ENCODE results near the gene RTCB. TPM values are rescaled to one million over a fixed set of nuclear protein-coding genes. Genes with fewer than 3 reads are reported as not detected.

Gene RTCB
- total and polyA plus RNA-seq, 2 of the 13 experiments (the other 11 are each of a cell fraction or from before 2014, with no cell fraction given), result 108 to 167 TPM

DNA sequence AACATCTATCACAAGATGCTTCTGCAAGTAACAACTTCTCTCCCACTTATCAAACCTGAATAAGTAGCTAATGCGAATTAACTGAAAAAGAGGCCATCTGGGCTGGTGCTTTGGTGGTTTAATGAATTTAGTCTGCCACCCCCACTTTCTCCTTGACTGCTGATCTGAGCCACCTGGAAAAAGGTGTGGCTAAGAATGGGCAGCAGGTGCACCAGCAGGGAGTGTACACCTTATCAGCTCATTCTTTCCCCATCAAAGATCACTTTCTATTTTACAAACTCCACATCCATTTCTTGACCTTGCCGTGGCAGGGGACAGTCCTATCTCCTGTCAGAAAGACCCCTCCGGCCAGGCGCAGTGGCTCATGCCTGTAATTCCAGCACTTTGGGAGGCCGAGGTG is 47.8 kb downstream of the RTCB start:
- Histone ChIP-seq H3K36me3 (replicated peaks in 1 of 2; ENCODE audit: control insufficient read depth in 1 of 2, insufficient read depth in 2 of 2, low read length in 2 of 2) (no peaks in the 10 kb centered on the region), H3K9me3 (ENCODE audit: low read length) (no peaks in the 10 kb centered on the region), H3K4me3 (replicated peaks in 1 of 3; ENCODE audit: insufficient read depth in 1 of 3, low read depth in 2 of 3, low read length in 3 of 3) (no peak overlapping the region), H2AFZ (ENCODE audit: low read length) (no peak overlapping the region), H3K27me3 (ENCODE audit: control insufficient read depth in 1 of 2, insufficient read depth in 2 of 2, low read length in 2 of 2) (peaks cover 2 to 15% of the 10 kb centered on the region in 2 experiments; a peak in 3 of 5 replicates), H4K20me1 (ENCODE audit: insufficient read depth, low read length) (no peaks in the 10 kb centered on the region), H3K4me1 (ENCODE audit: insufficient read depth, low read length) (no peaks in the 10 kb centered on the region), H3K27ac (ENCODE audit: extremely low read length, insufficient read depth, low read length) (no peak overlapping the region), H3K9ac (ENCODE audit: insufficient read depth, low read depth, low read length) (no peak overlapping the region), H3K4me2 (ENCODE audit: low read depth, low read length) (no peak overlapping the region), H3K79me2 (ENCODE audit: insufficient read depth, low read length) (no peaks in the 10 kb centered on the region)
- in situ Hi-C loops (cut with HindIII; ENCODE audit: extremely low pct_ligation_motif_present, low pct_unique_long_range_greater_than_20kb) (no loop called here), intact Hi-C loops (cut with micrococcal nuclease; ENCODE audit: unreplicated experiment) (no loop called here)
- ChIA-PET POLR2A (no interaction called here), CTCF (ENCODE audit: low intra/inter-chr PET ratio, low total read pairs) (no interaction called here)
- FAIRE-seq (no peak), ATAC-seq (no peak), DNase-seq (ENCODE audit: low spot score) (no peak)
- no TSS peak for BruUV-seq (replicated peaks)
- TF ChIP-seq AGO2 (optimal IDR thresholded peaks at IDR 0.05; ENCODE audit: low read depth, low read length) (no peak), NAIF1 (CRISPR knock-in tag; IDR thresholded peaks at IDR 0.05; ENCODE audit: borderline replicate concordance) (no peak), SMC3 (IDR thresholded peaks at IDR 0.05; ENCODE audit: low read length) (no peak), MYNN (CRISPR knock-in tag; IDR thresholded peaks at IDR 0.05; ENCODE audit: low read depth) (no peak), HDAC2 (CRISPR knock-in tag; IDR thresholded peaks at IDR 0.05) (no peak), ZFP37 (CRISPR knock-in tag; IDR thresholded peaks at IDR 0.05; ENCODE audit: borderline replicate concordance) (no peak)
- 49% methylated on average over 5 of the region's 5 CpGs for WGBS (ENCODE audit: low lambda C conversion rate)

DNA sequence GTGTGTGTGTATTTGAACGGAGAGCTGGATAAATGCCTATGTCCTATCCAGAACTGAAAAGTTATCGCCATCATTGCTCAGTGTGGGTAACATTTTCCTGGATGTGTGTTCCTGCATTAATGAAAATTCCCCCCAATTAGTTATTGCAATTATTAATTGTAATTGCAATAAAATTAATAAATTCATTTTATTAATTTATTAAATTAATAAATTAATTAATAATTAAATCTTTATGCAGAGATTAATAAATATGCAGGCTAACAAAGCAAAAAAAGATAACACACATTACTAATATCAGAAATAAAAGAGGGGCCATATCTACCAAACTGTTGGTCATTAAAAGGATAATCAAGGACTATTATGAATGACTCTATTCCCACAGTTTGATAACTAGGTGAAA is 50.8 kb downstream of the RTCB start:
- no peak overlapping the region for H3K4me3 ChIP-seq (replicated peaks in 1 of 3; ENCODE audit: insufficient read depth in 1 of 3, low read depth in 2 of 3, low read length in 3 of 3)
- H3K27me3 ChIP-seq (ENCODE audit: control insufficient read depth in 1 of 2, insufficient read depth in 2 of 2, low read length in 2 of 2), result peaks cover 0 to 5% of the 10 kb centered on the region in 2 experiments; a peak in 1 of 5 replicates
- no peaks in the 10 kb centered on the region for H4K20me1 ChIP-seq (ENCODE audit: insufficient read depth, low read length)
- no peak overlapping the region for H3K9ac ChIP-seq (ENCODE audit: insufficient read depth, low read depth, low read length)
- ATAC-seq (no peak), DNase-seq (ENCODE audit: low spot score) (no peak), FAIRE-seq (no peak)
- ChIA-PET POLR2A (no interaction called here), CTCF (ENCODE audit: low intra/inter-chr PET ratio, low total read pairs) (no interaction called here)
- H3K9me3 ChIP-seq (ENCODE audit: low read length), result no peaks in the 10 kb centered on the region
- no peaks in the 10 kb centered on the region for H3K4me1 ChIP-seq (ENCODE audit: insufficient read depth, low read length)
- no peak overlapping the region for H3K27ac ChIP-seq (ENCODE audit: extremely low read length, insufficient read depth, low read length)
- in situ Hi-C loops (cut with HindIII; ENCODE audit: extremely low pct_ligation_motif_present, low pct_unique_long_range_greater_than_20kb) (no loop called here), intact Hi-C loops (cut with micrococcal nuclease; ENCODE audit: unreplicated experiment) (no loop called here)
- no peaks in the 10 kb centered on the region for H3K36me3 ChIP-seq (replicated peaks in 1 of 2; ENCODE audit: control insufficient read depth in 1 of 2, insufficient read depth in 2 of 2, low read length in 2 of 2)
- no peak overlapping the region for H3K4me2 ChIP-seq (ENCODE audit: low read depth, low read length)
- 31% methylated on average over 2 of the region's 2 CpGs for WGBS (ENCODE audit: low lambda C conversion rate)
- no peak overlapping the region for H2AFZ ChIP-seq (ENCODE audit: low read length)
- BruUV-seq (replicated peaks), result no TSS peak
- no peaks in the 10 kb centered on the region for H3K79me2 ChIP-seq (ENCODE audit: insufficient read depth, low read length)
- no peak for TF ChIP-seq NCOA1 (CRISPR knock-in tag; IDR thresholded peaks at IDR 0.05)
- TF ChIP-seq, protein P1, sequence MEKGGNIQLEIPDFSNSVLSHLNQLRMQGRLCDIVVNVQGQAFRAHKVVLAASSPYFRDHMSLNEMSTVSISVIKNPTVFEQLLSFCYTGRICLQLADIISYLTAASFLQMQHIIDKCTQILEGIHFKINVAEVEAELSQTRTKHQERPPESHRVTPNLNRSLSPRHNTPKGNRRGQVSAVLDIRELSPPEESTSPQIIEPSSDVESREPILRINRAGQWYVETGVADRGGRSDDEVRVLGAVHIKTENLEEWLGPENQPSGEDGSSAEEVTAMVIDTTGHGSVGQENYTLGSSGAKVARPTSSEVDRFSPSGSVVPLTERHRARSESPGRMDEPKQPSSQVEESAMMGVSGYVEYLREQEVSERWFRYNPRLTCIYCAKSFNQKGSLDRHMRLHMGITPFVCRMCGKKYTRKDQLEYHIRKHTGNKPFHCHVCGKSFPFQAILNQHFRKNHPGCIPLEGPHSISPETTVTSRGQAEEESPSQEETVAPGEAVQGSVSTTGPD (CRISPR knock-in tag; IDR thresholded peaks at IDR 0.05), result no peak
- no peak for TF ChIP-seq ZNF816 (CRISPR knock-in tag; IDR thresholded peaks at IDR 0.05; ENCODE audit: borderline replicate concordance)
- TF ChIP-seq, protein P2, sequence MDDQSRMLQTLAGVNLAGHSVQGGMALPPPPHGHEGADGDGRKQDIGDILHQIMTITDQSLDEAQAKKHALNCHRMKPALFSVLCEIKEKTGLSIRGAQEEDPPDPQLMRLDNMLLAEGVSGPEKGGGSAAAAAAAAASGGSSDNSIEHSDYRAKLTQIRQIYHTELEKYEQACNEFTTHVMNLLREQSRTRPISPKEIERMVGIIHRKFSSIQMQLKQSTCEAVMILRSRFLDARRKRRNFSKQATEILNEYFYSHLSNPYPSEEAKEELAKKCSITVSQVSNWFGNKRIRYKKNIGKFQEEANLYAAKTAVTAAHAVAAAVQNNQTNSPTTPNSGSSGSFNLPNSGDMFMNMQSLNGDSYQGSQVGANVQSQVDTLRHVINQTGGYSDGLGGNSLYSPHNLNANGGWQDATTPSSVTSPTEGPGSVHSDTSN (CRISPR knock-in tag; IDR thresholded peaks at IDR 0.05; ENCODE audit: borderline replicate concordance), result no peak
- TF ChIP-seq STAT5B (CRISPR knock-in tag; IDR thresholded peaks at IDR 0.05), result no peak
- TF ChIP-seq TRIM24 (CRISPR knock-in tag; IDR thresholded peaks at IDR 0.05), result no peak
- TF ChIP-seq, protein P3, sequence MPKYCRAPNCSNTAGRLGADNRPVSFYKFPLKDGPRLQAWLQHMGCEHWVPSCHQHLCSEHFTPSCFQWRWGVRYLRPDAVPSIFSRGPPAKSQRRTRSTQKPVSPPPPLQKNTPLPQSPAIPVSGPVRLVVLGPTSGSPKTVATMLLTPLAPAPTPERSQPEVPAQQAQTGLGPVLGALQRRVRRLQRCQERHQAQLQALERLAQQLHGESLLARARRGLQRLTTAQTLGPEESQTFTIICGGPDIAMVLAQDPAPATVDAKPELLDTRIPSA (CRISPR knock-in tag; IDR thresholded peaks at IDR 0.05; ENCODE audit: borderline replicate concordance), result no peak
- TF ChIP-seq FOXK1 (CRISPR knock-in tag; IDR thresholded peaks at IDR 0.05; ENCODE audit: borderline replicate concordance, low read depth), result no peak
- TF ChIP-seq, protein P4, sequence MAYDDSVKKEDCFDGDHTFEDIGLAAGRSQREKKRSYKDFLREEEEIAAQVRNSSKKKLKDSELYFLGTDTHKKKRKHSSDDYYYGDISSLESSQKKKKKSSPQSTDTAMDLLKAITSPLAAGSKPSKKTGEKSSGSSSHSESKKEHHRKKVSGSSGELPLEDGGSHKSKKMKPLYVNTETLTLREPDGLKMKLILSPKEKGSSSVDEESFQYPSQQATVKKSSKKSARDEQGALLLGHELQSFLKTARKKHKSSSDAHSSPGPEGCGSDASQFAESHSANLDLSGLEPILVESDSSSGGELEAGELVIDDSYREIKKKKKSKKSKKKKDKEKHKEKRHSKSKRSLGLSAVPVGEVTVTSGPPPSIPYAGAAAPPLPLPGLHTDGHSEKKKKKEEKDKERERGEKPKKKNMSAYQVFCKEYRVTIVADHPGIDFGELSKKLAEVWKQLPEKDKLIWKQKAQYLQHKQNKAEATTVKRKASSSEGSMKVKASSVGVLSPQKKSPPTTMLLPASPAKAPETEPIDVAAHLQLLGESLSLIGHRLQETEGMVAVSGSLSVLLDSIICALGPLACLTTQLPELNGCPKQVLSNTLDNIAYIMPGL (CRISPR knock-in tag; IDR thresholded peaks at IDR 0.05; ENCODE audit: borderline replicate concordance in 1 of 2, low read depth in 1 of 2), result no peak
